Inferior parietal cortex (tissue), 1 donor: ENCODE measurements around the gene EMILIN2.
"Not testable (repeated sequence)": the region's sequence is repeated elsewhere in the genome, so short reads cannot be mapped to it uniquely, and the experiment has no call there.

Experiments used
- DNase-seq: peaks from one replicate; pipeline ENCODE4 v3.0.0-alpha.2; 2016; ENCODE audit errors: extremely low spot score

The EMILIN2 gene

DNA sequence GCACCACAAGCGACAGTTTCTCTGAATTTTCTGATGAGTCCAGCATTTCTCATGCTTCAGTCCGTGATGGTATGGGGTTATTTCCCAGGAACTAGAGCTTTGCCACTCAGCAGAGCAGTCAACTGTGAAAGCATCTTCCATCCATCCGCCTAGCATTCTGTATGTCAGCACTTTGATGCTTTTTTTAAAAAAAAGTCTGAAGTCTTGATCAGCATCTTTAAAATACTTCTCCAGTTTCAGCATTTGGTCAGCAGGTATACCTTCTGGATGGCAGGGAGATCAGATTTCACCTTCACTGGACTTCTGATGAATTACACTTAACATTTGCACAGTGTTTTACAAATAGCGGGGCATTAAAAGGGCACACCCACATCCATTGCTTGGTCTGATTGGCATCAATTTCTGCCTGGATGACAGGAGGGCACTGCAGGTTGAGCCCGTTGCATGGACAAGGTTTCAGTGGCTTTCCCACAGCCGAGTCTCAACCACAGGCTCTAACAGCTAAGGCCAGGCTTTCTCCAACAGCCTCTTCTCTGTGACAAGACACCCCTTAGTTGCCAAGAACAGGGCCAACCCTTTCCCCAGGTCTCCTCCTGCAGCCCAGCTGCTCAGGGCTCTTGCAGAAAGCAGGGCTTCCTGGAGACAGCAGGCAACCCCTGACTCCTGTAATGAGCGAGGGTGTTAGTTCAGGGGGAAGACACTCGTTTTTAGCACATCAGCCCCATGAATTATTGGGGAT, 54.0 kb downstream of the EMILIN2 start:
- no peak for DNase-seq

DNA sequence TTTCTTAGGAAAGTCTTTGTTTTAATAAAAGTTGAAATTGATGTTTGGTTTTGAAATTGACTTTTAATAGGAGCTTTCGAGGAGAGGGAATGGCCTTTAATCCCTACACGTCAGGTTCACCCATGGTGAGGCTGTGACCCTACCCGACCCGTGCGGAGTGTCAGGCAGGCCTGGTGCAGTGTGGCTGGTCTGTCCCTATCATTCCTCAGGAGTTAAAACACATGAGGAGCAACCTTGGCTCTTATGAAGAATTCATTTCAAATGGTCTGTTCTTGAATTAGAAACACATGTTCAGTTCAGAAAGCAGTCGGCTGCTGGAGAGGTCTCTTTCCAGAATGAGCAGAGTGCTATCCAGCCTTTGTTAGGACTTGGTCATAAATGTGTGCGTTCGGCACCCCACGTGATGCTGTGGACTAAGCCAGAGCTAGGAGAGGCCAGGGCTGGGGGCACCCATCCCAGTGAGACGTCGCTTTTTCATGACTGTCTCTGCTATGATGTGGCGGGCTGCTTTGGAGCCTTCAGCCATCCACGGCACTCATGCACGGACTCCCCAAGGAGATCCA, 54.7 kb downstream of the EMILIN2 start:
- DNase-seq: no peak

DNA sequence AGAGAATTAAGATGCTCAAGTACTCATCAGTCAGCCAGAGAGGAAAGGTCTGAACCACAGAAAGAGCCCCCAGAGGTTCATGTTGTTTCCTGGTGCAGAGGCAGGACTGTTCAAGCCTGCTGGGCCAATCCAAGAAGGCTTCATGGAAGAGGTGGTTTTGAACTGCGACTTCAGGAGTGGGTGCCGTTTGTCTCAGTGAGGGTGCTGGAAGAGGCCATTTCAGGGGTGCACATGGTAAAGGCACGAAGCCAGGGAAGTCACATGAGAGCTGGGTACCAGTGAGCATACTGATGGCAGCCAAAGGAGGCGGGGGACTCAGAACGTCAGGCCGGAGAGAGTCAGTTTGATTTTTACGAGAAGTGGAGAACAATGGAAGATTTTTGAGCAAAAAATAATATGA, 55.5 kb downstream of the EMILIN2 start:
- DNase-seq: no peak

DNA sequence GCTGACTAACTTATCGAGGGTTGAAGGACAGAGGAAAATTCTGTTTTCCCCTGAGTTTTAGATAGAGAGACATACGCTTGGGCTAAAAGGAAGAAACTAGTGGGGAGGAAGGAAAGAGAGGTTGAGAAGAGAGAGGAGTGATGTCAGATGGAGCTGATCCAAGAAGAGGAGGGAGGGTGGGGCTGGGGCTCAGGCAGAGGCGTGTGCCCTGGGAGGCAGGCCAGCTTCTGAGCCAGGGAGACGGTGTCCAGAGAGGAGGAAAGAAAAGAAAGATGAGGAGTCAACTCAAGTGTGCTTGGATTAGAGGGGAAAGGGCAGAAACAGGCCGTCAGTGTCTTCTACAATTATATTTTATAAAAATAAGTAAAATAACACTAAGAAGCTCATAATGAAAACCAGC, 56.2 kb downstream of the EMILIN2 start:
- no peak for DNase-seq

DNA sequence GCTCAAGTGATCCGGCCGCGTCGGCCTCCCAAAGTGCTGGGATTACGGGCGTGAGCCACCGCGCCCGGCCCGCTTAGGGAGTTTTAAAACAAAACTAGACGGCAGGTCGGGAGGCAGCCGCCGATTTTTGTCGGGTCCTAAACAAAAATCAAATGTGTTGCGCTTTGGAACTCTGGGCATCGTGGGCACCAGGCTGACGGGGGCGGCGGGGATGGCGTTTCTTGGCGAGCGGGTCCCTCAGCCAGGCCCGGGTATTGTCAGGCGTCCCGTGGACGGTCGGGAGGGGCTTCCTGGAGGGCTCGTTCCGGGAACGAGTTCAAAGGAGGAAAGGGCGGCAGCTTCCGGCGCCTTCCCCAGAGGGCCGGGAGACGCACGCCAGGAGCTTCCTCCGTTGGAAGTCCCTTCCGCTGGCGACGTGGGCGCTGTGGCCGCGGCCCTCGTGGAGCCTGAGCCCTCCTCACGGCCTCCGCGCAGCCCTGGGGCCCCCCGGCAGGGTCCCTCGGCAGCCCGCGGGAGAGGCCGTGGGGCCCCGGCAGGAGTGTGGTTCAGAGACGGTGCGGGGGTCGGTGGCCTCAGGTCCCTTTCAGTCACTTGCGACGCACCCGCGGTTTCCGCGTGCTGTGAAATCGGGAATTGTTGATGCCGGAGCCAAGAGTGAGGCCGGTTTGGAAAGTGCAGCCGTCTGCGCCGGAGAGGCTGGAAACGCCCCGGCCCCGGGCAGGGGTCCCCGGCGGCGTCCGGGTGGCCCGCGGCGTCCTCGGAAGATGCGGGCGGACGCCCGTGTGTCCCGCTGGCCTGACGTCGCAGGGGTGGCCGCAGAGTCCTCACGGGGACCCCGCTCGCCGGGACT, 59.3 kb downstream of the EMILIN2 start:
- no peak for DNase-seq

DNA sequence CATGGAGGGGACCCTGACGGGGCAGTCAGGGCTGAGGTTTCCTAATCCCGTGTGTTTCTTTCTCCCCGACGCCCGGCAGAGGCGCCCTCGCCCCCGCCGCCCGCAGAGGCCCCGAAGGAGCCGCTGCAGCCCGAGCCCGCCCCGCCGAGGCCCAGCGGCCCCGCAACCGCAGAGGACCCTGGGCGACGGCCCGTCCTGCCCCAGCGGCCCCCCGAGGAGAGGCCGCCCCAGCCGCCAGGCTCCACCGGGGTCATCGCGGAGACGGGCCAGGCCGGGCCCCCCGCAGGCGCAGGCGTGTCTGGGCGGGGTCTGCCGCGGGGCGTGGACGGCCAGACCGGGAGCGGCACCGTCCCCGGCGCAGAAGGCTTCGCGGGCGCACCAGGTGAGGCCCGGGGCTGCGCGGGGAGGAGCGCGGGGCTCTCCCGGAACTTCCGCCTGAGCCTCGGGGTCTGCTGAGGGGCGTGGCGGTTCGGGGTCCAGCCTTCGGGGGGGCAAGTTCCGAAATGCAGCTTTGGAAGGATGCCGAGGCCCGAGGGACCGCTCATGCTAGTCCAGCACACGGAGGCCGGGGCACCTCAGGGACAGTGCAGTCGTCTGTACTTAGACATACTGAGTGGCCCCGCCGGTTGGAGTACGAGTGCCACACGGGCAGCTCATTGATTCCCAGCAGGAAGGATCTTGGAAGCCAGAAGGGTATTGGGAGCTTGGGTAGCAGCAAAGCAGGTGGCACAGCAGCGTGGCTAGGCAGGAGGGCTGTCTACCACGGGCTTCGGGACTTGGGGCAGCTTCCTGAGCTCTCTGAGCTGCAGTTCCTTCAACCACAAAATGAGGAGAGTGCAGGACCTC, 60.1 kb downstream of the EMILIN2 start:
- no peak for DNase-seq

DNA sequence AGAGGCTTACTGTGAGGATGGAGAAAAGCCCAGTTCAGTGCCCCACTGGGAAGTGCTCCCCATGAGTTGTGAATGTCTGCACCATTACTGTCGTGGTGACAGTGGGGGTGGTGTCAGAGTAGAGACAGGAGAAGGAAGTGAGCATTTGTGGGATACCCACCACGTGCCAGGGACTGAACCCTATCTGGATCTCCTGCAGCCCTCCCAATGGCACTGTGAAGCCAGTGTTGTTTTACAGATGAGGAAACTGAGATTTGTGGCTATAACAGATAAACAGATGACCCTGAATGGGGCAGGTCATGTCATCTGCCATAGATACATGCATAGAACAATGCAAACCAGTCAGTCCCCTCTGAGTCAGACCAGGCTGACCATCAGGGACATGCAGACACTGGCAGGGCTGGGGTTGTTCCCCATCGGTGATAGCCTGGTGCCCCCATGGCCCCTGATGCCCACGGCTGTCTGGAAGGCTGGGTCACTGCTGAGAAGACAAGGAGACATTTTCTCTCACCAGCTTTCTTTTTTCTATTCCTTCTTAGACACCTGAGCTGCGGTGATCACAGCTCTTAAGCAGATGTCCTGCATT, 60.8 kb downstream of the EMILIN2 start:
- no peak for DNase-seq

DNA sequence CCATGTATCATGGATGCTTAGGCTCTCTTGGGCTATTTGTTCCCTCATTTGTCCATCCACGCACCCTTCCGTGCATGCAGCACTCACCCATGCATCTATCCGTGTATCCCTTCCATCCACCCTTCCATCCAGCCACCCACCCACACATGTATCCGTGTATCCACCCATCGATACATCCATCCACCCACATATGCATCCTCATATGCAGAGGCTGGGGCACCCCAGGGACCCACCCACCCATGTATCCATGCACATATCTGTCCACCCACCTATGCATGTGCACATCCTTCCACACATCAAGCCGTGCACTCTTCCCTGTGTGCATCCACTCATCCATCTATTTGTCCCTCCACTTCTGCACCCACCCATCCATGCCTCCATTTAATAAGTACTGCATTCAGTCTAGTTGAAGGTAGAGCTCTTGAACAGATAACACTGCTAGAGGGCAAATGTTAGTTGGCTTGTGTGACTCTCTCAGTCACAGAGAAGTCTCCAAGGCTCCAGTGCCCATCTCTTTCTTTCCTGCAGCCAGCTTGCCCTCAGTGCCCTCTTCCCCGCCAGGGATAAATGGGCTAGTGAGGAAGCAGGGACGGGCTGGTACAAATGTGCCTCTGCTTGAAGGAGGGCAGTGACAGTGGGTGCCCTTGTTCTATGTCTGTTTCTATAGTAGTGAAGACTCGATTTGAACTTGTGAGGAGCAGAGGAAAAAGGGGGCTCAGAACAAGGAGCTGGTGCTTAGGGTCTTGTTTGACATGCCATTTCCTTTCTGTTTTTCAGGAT, 61.5 kb downstream of the EMILIN2 start:
- DNase-seq: no peak

DNA sequence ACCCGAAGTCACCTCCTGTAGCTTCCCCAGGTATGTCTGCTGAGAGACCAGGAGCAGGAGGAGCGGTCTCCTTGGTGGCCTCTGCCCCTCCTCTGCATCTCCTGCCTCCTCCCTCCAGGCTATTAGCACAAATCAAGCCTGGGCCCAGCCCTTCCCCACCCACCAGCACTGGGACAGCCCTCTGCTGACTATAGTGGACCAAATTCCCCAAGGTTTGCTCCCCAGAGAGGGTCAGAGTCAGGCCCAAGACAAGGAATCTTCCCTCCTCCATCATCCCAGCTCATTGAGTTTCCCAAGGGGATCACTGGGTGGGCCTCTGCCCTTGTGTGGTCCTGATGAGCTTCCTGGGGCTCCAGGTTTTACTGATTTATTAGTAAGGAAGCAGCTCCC, 62.1 kb downstream of the EMILIN2 start:
- no peak for DNase-seq

DNA sequence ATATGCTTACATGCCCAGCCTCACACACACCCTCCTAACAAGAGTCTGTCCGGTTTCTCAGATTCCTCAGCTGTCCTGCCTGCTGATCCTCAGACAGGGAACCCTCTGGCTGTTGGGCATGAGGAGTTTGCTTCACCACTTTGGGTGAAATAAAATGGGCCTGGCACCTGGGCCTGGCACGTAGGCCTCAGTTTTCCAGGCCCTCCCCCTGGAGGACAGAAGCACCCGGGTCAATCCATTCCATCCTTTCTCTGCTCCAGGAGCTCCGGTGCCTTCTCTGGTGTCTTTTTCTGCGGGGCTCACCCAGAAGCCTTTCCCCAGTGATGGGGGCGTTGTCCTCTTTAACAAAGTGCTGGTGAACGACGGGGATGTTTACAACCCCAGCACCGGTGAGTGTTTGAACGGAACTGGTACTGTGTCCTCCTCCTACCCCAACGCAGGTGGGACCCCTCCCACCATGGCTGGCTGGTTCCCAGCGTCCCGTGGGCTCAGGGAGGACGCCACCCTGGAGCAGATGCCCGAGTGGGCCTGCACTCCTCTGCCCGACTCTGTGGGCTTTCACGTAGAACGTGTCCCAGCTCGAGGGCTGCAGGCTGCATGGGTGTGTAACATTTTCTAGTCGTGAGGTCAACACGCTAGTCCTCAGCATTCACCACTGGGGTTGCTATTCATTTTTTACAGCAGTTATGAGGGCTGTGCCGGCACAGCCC, 62.8 kb downstream of the EMILIN2 start:
- DNase-seq: no peak

DNA sequence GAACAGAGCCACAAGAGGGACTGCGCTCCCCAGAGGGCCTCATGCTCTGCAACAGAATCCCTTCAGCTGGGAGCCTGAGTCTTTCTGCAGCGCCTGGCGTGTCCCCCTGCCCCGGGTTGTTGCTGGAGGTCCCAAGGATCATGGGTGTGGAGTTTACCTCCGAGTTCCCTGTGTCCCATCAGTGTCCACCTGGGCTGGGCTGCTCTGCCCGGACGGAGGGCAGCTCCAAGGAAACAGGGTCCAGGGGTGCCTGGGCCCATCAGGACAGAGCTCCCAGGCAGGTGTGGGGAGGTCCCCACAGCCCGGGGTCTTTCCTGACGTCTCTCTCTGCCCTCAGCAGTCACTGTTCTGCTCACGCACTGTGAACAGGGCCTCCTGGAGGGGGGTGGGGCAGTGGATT, 63.5 kb downstream of the EMILIN2 start:
- no peak for DNase-seq

DNA sequence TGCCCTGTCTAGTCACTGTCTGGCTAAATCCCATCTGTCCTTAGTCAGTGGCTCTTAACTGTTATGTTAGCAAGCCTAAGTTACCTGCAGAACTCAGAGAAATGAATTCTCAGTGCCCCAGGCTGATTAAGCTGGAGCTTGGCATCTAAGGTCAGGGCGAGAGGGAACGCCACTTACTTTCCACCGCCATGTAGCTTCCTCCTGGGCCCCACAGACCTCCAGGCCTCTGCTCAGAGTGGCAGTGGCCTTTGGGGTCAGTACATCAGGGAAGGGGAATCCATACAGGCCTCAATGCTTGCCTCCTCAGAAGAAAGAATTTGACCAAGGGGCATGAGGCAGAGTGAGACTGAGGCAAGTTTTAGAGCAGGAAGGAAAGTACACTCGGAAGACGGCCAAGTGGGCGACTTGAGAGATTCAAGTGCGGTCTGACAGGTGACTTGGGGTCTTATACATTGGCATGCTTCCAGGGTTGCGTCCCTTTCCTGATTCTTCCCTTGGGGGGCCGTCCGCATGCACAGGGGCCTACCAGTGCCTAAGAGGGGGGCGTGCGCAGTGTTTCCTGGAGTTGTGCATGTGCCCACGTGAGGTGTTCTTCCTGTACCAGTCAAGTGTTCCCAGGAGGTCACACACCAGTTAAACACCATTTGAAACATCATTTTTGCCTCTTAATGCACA, 64.1 kb downstream of the EMILIN2 start:
- no peak for DNase-seq

DNA sequence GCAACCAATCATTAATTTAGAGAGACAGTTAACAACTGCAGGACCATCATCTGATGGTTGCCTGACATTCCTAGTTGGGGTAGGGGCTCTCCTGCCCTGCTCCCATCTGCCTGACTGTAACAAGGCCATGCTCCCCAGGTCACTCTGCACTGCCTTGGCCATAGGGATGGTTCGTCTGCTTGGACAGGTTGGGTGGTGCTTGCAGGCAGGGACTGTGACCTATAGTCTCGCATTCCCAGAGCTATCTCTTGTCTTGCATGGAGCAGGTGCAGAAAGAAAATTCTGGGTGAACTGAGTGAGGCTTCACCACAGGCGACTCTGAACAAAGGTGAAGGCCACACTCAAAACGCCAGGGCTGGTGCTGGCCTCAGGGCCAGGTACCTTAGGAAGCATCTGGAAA, 64.7 kb downstream of the EMILIN2 start:
- DNase-seq: no peak

DNA sequence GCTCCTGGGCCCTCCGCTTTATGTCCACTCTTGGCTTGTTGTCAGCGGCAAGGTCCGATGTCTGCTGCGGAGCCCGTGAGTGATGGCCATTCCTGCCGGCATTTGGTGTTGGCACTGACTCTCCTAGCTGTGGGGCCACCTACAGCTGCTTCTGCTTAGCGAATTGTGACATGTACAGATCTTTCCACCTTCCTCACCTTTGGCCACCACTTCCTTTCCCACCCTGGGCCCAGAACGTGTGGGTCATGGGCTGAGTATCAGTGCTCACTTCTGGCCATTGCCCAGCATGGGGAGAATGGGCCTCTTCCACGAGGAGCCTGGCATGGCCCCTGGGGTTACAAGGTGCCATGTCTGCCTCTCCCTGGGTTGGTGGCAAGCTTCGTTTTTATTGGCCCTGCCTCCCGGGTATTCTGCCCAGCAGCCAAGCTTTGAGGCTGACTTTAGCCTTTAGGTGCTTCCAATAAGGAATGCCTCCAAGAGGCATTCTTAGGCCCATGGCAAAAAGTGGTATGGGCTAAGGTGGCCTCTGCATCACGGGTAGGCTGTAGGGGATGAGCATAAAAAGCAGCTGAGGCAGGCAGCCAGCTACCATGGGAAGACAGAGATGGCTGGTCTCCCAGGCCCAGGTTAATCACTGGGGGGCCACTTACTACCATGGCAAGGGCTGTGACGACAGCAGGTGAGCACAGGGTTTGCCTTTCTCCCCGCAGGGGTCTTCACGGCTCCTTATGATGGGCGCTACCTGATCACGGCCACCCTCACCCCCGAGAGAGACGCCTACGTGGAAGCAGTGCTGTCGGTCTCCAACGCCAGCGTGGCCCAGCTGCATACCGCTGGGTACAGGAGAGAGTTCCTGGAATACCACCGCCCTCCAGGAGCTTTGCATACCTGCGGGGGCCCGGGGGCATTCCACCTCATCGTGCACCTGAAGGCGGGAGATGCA, 65.8 kb downstream of the EMILIN2 start:
- DNase-seq: no peak

DNA sequence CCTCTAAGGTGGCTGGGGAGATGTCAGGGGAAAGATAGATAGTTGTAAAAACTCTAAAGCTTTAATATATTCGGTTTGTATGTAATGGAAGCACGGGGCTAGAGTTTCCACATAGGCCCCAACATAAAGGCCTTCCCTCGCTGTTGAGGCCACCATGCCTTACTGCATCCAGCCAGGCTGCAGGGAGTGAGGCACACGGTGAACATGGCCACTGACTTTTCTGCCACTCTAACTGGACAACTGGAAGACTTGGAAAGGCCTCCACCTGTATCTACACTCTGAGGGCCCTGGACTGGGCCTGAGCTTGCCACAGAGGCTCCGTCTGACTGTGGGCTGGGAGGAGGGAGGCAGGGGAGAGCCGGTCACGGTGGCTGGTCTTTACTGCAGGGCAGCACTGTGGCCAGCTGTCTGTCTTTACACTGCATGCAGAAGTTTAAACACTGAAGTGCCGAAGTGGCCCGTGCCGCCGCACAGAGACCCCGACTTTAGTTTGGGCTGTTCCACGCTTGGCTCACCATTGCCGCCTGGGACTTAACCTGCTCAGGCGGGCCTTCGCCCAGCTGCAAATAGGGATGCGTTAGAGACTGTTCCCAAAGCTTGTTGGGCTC, 66.7 kb downstream of the EMILIN2 start:
- DNase-seq: no peak

DNA sequence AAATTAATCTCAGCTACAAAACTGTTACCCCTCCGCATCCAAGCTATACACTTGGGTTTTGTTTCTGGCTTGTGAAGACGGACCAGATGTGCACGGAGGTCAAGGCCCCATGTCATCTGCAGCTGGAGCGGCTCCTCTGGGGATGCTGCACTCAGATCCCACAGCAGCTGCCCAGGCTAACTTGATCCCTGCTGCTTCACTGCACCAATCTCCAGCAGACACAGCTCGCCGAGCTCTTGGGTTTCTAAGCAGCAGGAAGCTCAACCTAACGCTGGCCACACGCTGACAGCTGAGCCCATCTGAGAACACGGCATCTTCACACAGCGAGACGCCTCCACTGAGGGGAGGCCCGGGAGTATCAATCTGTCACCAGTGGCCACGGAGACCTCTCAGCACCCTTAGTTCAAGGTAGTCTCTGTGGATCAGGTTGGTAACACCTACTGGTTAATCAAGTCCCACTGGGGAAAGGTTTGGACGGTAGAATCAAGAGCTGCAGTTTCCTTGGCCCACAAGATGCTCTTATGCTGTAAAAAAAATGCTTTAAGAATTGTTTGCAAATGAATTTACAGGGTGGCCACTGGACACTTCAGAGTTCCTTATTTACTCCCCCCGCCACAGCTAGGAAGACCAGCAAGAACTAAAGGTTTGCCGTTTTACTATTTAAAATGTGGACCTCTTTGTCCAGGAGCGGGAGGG, 67.5 kb downstream of the EMILIN2 start:
- no peak for DNase-seq

DNA sequence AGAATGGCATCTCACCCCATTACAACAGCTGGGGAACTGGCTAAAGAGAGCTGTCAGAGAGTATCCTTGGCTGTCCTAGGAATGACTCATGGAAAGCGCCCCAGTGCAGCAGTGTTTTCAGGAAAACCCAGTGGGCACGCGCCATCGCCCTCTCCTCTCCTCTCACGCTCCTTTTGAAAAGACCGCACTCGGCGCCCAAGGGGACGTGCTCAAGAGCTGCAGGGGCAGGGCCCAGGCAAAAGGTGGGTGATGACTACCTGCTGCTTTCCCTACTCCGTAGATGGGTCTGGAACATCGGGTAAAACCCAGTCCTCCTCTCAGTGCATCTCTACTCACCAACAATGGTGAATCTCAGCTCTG, 68.1 kb downstream of the EMILIN2 start:
- no peak for DNase-seq

DNA sequence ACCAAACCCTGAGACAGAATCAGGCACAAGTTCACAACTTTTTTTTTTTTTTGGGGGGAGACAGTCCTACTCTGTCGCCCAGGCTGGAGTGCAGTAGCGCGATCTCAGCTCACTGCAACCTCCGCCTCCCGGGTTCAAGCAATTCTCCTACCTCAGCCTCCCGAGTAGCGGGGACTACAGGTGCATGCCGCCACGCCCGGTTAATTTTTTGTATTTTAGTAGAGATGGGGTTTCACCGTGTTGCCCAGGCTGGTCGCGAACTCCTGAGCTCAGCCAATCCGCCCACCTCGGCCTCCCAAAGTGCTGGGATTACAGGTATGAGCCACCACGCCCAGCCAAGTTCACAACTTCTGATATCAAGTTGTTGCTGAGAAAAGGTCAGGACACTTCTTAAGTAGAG, 68.7 kb downstream of the EMILIN2 start:
- not testable (repeated sequence) for DNase-seq
